SK-N-MC (cell line): ENCODE measurements around the gene STX11.
"Not testable (repeated sequence)": the region's sequence is repeated elsewhere in the genome, so short reads cannot be mapped to it uniquely, and the experiment has no call there.

Experiments used
- DNase-seq: peaks from one replicate; pipeline ENCODE4 v3.0.0-alpha.2; 2011; ENCODE audit warnings: low read depth, low spot score
- H3K27ac ChIP-seq: fragments of 200-600 bp; sonication (generic); 2 replicates; pipeline ENCODE4 v1.5.1; 2016; ENCODE audit warnings: mixed run types
- H3K36me3 ChIP-seq: fragments of 200-600 bp; sonication (generic); 2 replicates; pipeline ENCODE4 v1.6.1; 2017; ENCODE audit warnings: antibody characterized with exemption, low read length, mixed read lengths; ENCODE audit not compliant: insufficient read depth
- H3K4me3 ChIP-seq: fragments of 200-600 bp; sonication (generic); 2 replicates; pipeline ENCODE4 v1.5.1; 2016
- H3K9ac ChIP-seq: fragments of 200-600 bp; sonication (generic); 2 replicates; pipeline ENCODE4 v1.8.0; 2017; ENCODE audit warnings: mixed run types, mixed read lengths; ENCODE audit not compliant: insufficient read length
- H3K9me3 ChIP-seq: fragments of 200-600 bp; sonication (generic); 2 replicates; pipeline ENCODE4 v1.6.1; 2017; ENCODE audit warnings: low read depth, mild to moderate bottlenecking, antibody characterized with exemption, low read length, moderate library complexity, mixed read lengths
- EZH2 ChIP-seq: fragments of 200-600 bp; sonication (generic); IDR thresholded peaks from one replicate; pipeline ENCODE4 v1.6.1; 2017; ENCODE audit warnings: antibody characterized with exemption
- FOXP2 ChIP-seq: optimal IDR thresholded peaks from 2 replicates; pipeline ENCODE3; 2011; ENCODE audit warnings: mild to moderate bottlenecking, moderate library complexity; ENCODE audit not compliant: insufficient read depth; ENCODE audit errors: extremely low read length, control extremely low read depth
- POLR2AphosphoS5 ChIP-seq: IDR thresholded peaks from 2 replicates; pipeline ENCODE4 v1.6.1; 2012; ENCODE audit warnings: mild to moderate bottlenecking, low read depth, low read length, borderline replicate concordance

The STX11 gene

DNA sequence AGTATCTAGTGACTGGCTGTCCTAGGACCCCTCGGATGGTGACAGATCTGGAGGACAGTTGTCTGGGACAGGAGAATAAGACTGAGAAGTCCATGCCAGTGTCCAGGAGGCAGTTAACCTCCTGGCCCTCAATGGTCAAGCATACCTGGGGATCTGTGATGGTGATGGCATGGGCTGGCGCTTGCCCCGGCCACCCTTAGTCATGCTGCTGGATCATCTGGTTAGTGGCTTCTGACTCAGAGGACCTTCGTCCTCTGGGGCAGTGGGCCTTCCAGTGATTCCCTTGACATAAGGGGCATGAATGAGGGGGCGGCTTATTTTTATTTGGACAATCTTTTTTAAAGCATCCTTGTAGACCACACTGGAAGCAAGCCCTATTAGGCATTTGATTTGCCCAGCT lies 30.9 kb upstream of the STX11 start:
- TF ChIP-seq FOXP2: no peak
- TF ChIP-seq POLR2AphosphoS5: no peak
- no peak for TF ChIP-seq EZH2
- H3K27ac ChIP-seq: no peak overlapping the region
- no peak for DNase-seq
- no peak overlapping the region for H3K9ac ChIP-seq
- H3K9me3 ChIP-seq: no peaks in the 10 kb centered on the region
- no peaks in the 10 kb centered on the region for H3K36me3 ChIP-seq
- no peak overlapping the region for H3K4me3 ChIP-seq

DNA sequence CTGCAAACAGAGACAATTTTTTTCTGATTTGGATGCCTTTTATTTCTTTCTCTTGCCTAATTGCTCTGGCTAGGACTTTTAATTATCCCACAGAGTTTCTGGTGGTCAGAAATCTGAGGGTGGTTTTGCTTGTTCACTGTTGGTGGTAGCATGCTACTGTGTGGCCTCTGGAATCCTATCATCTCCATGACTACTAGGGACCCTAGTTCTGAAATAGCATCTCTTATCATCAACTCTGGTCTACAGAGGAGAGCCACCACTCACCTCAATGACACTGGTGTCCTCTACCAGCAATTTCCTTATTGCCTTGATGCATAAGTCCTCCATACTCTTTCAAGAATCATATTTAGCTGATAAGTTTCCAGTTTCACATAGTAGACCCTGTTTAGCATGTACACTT lies 27.5 kb upstream of the STX11 start:
- H3K4me3 ChIP-seq: no peak overlapping the region
- TF ChIP-seq EZH2 (no peak), POLR2AphosphoS5 (no peak), FOXP2 (no peak)
- no peak for DNase-seq
- H3K9ac ChIP-seq: no peak overlapping the region
- H3K36me3 ChIP-seq: no peaks in the 10 kb centered on the region
- H3K27ac ChIP-seq: no peak overlapping the region
- no peaks in the 10 kb centered on the region for H3K9me3 ChIP-seq

DNA sequence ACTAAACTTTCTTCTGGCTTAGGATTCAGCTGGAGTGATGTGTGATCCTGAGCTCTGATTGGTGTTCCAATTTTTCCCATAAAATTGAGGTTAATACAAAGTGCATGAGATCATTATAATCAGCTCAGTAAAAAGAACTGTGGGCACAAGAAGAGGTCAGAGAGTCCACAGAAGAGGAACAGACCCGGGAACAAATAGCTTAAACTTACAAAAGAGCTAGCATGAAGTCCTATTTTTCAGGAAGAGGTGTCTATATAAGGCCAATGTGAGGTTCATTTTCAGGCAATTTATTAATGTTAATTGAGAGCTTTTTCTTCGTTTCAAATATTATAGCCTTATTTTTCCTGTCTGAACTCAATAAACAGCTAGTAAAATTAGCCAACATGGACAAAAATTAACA lies 26.9 kb upstream of the STX11 start:
- no peak overlapping the region for H3K9ac ChIP-seq
- H3K4me3 ChIP-seq: no peak overlapping the region
- no peak overlapping the region for H3K27ac ChIP-seq
- H3K9me3 ChIP-seq: no peaks in the 10 kb centered on the region
- TF ChIP-seq EZH2: no peak
- TF ChIP-seq POLR2AphosphoS5: no peak
- TF ChIP-seq FOXP2: no peak
- no peak for DNase-seq
- H3K36me3 ChIP-seq: no peaks in the 10 kb centered on the region

DNA sequence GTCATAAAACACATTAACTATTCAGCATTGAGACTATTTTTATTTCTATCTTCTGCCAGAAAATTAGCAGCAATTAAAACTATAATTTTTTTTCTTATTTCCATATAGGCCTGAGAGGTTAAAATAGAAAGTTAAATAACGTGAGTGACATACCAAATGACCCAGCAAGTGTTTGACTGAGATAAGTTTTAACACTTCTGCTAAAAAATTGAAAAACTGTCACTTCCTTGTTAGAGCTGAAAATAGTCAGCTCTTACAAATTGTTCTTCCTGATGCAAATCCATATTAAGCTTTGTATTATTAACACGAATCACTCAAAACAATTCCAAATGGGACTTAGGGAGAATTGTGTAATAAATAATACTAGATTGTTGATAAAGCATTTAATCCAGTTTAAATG lies 26.5 kb upstream of the STX11 start:
- no peak overlapping the region for H3K27ac ChIP-seq
- no peak for DNase-seq
- TF ChIP-seq POLR2AphosphoS5: no peak
- TF ChIP-seq EZH2: no peak
- no peak for TF ChIP-seq FOXP2

DNA sequence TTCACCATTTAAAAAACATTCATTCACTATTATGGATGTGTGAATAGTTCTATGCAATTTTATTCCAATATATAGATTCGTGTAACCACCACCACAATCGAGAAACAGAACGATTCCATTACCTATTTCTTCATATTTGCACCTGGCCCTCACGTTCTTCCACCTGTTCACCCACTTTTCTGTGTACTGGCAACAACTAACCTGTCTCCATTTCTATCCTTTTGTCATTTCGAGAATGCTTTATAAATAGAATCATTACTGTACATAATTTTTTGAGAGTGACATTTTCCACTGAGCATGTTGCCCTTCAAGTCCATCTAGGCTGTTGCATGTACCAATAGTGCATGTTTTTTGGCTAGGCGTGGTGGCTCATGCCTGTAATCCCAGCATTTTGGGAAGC lies 23.2 kb upstream of the STX11 start:
- H3K27ac ChIP-seq: no peak overlapping the region
- no peaks in the 10 kb centered on the region for H3K9me3 ChIP-seq
- no peaks in the 10 kb centered on the region for H3K36me3 ChIP-seq
- DNase-seq: no peak
- H3K4me3 ChIP-seq: no peak overlapping the region
- TF ChIP-seq FOXP2: no peak
- TF ChIP-seq EZH2: no peak
- TF ChIP-seq POLR2AphosphoS5: no peak
- H3K9ac ChIP-seq: no peak overlapping the region

More for the DNA sequence above, 26.5 kb upstream of the STX11 start:
- no peak overlapping the region for H3K4me3 ChIP-seq
- no peaks in the 10 kb centered on the region for H3K36me3 ChIP-seq
- H3K9me3 ChIP-seq: no peaks in the 10 kb centered on the region
- H3K9ac ChIP-seq: no peak overlapping the region

DNA sequence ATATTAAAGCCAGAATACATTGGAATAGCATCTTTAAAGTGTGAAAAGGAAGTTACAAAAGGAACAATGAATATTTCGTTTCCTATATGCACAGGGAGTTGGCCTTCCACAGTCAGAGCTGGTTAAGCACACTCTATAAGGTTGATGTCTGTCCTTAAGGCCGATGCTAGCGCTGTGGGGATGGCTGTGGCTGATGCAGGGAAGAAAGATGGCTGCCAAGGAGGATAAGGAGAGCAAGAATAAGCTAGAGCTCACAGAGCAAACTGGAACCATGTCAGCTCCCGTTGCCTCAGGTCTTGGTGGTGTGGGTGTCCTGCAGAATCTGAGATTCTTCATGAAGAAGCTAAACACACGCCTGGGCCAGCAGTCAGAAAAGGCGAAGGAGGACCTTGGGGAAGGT lies 20.8 kb upstream of the STX11 start:
- H3K27ac ChIP-seq: no peak overlapping the region
- no peak overlapping the region for H3K9ac ChIP-seq
- no peak for TF ChIP-seq FOXP2
- TF ChIP-seq EZH2: no peak
- no peak for TF ChIP-seq POLR2AphosphoS5
- no peaks in the 10 kb centered on the region for H3K9me3 ChIP-seq
- H3K36me3 ChIP-seq: no peaks in the 10 kb centered on the region
- no peak overlapping the region for H3K4me3 ChIP-seq
- DNase-seq: no peak

DNA sequence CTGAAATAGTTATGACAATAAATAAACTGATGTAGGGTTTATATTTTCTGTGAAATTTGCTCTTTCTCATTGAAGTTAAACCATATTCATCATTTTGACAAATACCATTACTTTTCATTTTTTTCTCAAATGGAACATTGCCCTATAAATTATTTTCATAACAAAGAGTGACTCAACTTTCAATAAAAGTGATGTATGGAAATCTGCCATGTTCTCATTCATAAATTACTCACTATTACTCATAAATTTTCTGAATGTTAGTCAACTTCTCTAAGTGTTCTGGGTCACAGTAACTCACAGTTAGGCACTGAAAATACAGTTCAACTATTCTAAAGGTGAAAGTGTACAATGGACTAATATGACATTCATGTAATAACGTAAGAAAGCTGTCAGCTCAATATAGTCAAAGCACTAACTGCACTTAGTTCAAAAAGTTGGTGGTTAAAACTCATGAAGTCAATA lies 19.0 kb upstream of the STX11 start:
- DNase-seq: no peak
- Histone ChIP-seq H3K36me3 (no peaks in the 10 kb centered on the region), H3K4me3 (no peak overlapping the region), H3K9ac (no peak overlapping the region), H3K9me3 (no peaks in the 10 kb centered on the region), H3K27ac (no peak overlapping the region)
- TF ChIP-seq FOXP2: no peak
- no peak for TF ChIP-seq EZH2
- TF ChIP-seq POLR2AphosphoS5: no peak

DNA sequence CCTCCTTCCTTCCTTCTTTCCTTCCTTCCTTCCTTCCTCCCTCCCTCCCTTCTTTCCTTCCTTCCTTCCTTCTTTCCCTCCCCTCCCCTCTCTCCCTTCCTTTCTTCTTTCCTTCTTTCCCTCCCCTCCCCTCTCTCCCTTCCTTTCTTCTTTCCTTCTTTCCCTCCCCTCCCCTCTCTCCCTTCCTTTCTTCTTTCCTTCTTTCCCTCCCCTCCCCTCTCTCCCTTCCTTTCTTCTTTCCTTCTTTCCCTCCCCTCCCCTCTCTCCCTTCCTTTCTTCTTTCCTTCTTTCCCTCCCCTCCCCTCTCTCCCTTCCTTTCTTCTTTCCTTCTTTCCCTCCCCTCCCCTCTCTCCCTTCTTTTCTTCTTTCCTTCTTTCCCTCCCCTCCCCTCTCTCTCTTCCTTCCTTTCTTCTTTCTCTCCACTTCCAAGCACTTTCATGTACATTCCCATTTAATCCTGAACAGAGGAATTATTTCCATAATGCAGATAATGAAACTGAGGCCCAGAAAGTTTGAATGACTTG lies 18.1 kb upstream of the STX11 start:
- not testable (repeated sequence) for H3K27ac ChIP-seq, DNase-seq, H3K36me3 ChIP-seq, H3K9me3 ChIP-seq, H3K9ac ChIP-seq, H3K4me3 ChIP-seq

DNA sequence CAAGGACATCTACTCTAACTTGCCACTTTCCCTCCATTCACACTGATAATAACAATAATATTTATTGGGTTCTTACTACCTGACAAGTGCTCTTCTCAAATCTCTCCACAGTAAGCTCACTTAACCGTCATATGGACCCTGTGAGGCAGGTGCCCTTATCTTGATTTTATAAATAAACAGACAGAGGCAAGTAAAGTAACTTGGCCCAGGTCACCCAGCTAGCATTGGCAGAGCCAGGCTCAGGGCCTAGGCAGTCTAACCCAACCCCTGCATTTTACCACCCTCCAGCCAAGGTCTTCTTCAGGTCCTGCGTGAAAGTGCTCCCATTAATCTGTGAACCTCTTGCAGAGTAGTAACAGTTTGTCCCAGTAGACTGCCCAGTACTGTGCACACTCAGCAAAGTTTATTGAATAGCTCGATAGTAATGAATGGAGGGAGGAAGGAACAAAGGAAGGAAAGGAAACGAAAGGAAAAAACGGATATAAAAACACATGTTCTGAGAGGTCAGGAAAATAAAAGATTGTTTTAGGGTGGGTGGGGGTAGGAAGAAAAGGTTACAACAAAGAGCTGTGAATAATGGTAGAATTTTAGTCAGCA lies 17.0 kb upstream of the STX11 start:
- Histone ChIP-seq H3K4me3 (no peak overlapping the region), H3K9me3 (no peaks in the 10 kb centered on the region), H3K9ac (no peak overlapping the region), H3K36me3 (no peaks in the 10 kb centered on the region), H3K27ac (no peak overlapping the region)
- DNase-seq: no peak
- TF ChIP-seq POLR2AphosphoS5: no peak
- no peak for TF ChIP-seq FOXP2
- no peak for TF ChIP-seq EZH2

DNA sequence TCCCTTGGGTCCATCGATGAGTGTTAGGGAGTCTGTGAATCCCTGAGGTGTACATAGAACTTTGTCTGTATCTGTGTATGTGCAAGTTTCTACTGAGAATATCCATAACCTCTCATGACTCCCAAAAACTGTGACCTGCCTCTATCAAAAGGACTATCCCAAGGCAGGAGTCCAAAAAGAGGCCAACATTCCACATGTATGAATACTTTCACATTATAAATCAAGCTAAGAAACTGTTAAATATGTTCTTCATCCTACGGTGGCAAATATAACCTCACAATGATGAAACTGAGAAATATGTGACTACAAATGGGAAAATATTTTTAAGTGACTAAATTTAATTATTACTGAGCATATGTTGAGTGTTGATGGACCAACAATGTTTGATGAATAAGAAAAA lies 16.1 kb upstream of the STX11 start:
- Histone ChIP-seq H3K36me3 (no peaks in the 10 kb centered on the region), H3K9ac (no peak overlapping the region), H3K9me3 (no peaks in the 10 kb centered on the region), H3K4me3 (no peak overlapping the region), H3K27ac (no peak overlapping the region)
- DNase-seq: no peak
- TF ChIP-seq POLR2AphosphoS5: no peak
- TF ChIP-seq FOXP2: no peak
- no peak for TF ChIP-seq EZH2
